ENCODE measurements around the gene PRKAR2B. TPM values are rescaled to one million over a fixed set of nuclear protein-coding genes. Genes with fewer than 3 reads are reported as not detected.

The PRKAR2B gene
- total and polyA plus RNA-seq, 2 donors (not counting 1 experiment from before 2014, with no cell fraction given) = 0.07 to 0.81 TPM

GRCh38 chr7:107203607-107204006 lies 159.1 kb downstream of the PRKAR2B start:
- no peak overlapping the region for H3K27ac Mint-ChIP-seq

DNA sequence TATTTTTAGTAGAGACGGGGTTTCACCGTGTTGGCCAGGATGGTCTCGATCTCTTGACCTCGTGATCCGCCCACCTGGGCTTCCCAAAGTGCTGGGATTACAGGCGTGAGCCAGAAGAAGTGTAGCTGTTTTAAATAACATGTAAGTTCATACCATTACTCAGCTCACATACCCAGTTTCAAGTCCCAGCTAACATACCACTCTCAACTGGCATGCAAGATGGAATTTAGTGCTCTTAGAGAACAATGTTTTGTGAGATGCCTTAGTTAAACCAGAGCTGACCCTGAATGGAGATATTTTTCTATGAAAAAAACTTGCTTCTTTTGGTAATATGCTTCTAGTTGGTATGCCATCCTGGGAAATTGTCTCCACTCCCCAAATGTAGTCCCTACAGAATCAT lies 161.6 kb downstream of the PRKAR2B start:
- Mint-ChIP-seq H3K27ac (no peak overlapping the region), H3K27me3 (no peaks in the 10 kb centered on the region), H3K4me3 (no peak overlapping the region), H3K4me1 (no peaks in the 10 kb centered on the region), H3K9me3 (ENCODE audit: insufficient read depth) (no peaks in the 10 kb centered on the region)
- TF ChIP-seq EZH2 (IDR thresholded peaks at IDR 0.05; ENCODE audit: borderline replicate concordance, insufficient read depth, low read depth, low read length, poor library complexity, severe bottlenecking) (no peak), CTCF (IDR thresholded peaks at IDR 0.05) (no peak)
- 100% methylated on average over 2 of the region's 6 CpGs for WGBS (ENCODE audit: insufficient coverage)
- POLR2A ChIA-PET = no interaction called here
- no peaks in the 10 kb centered on the region for H3K79me2 ChIP-seq (ENCODE audit: control insufficient read depth, insufficient read depth, low read length)
- H3K27ac ChIP-seq (ENCODE audit: low read length in 2 of 2) = no peak overlapping the region
- H3K9ac ChIP-seq (ENCODE audit: low read length) = no peak overlapping the region
- no peaks in the 10 kb centered on the region for H4K20me1 ChIP-seq (ENCODE audit: control insufficient read depth, insufficient read depth, low read length, poor library complexity, severe bottlenecking)
- no peak overlapping the region for H2AFZ ChIP-seq (ENCODE audit: insufficient read depth, low read depth, low read length, poor library complexity, severe bottlenecking)
- no peak overlapping the region for H3K4me3 ChIP-seq (ENCODE audit: control extremely low read depth in 1 of 5, extremely low read depth in 1 of 5, insufficient read depth in 1 of 5, low read depth in 2 of 5, low read length in 4 of 5)
- no peak for ATAC-seq (ENCODE audit: low read depth)
- H3K36me3 ChIP-seq (replicated peaks in 1 of 2; ENCODE audit: control extremely low read depth in 1 of 2, control insufficient read depth in 1 of 2, extremely low read depth in 1 of 2, insufficient read depth in 2 of 2, low read length in 1 of 2) = peaks cover 4 to 74% of the 10 kb centered on the region in 2 experiments
- H3K27me3 ChIP-seq (replicated peaks in 1 of 4; ENCODE audit: control extremely low read depth in 1 of 4, control insufficient read depth in 3 of 4, insufficient read depth in 4 of 4, low read length in 3 of 4) = no peaks in the 10 kb centered on the region
- CTCF ChIA-PET = interaction anchor here (1.6 kb wide), 1 partner anchor 58 kb away, joined by 3 read pairs; no protein-coding TSS in a partner anchor
- intact Hi-C loops (cut with micrococcal nuclease) = no loop called here
- no peaks in the 10 kb centered on the region for H3K4me1 ChIP-seq (ENCODE audit: control insufficient read depth in 2 of 2, insufficient read depth in 2 of 2, low read length in 2 of 2)
- H3K4me2 ChIP-seq (replicated peaks; ENCODE audit: low read depth, low read length, poor library complexity, severe bottlenecking) = no peak overlapping the region
- no peak for DNase-seq
- H3K9me3 ChIP-seq (ENCODE audit: control extremely low read depth in 1 of 3, control insufficient read depth in 2 of 3, insufficient read depth in 1 of 3, low read length in 2 of 3) = no peaks in the 10 kb centered on the region

More at GRCh38 chr7:107203607-107204006, 159.1 kb downstream of the PRKAR2B start:
- H3K4me2 ChIP-seq (replicated peaks; ENCODE audit: low read depth, low read length, poor library complexity, severe bottlenecking) = no peak overlapping the region
- H4K20me1 ChIP-seq (ENCODE audit: control insufficient read depth, insufficient read depth, low read length, poor library complexity, severe bottlenecking) = no peaks in the 10 kb centered on the region
- Mint-ChIP-seq H3K27me3 (no peaks in the 10 kb centered on the region), H3K4me3 (no peak overlapping the region), H3K4me1 (no peaks in the 10 kb centered on the region), H3K9me3 (ENCODE audit: insufficient read depth) (no peaks in the 10 kb centered on the region)
- no peak for DNase-seq
- no peak overlapping the region for H3K4me3 ChIP-seq (ENCODE audit: control extremely low read depth in 1 of 5, extremely low read depth in 1 of 5, insufficient read depth in 1 of 5, low read depth in 2 of 5, low read length in 4 of 5)
- intact Hi-C loops (cut with micrococcal nuclease) = loop anchor here (2.0 kb wide), 1 partner anchor 521 kb away; no protein-coding TSS in a partner anchor
- H3K27ac ChIP-seq (ENCODE audit: low read length in 2 of 2) = no peak overlapping the region
- no peaks in the 10 kb centered on the region for H3K79me2 ChIP-seq (ENCODE audit: control insufficient read depth, insufficient read depth, low read length)
- no peak overlapping the region for H3K9ac ChIP-seq (ENCODE audit: low read length)
- ChIA-PET CTCF (interaction anchor here (0.6 to 0.9 kb wide), 3 partner anchors 8 to 57 kb away, joined by 3 to 4 read pairs (median 3); no protein-coding TSS in a partner anchor), POLR2A (interaction anchor here (1.1 kb wide), 1 partner anchor 35 kb away, joined by 3 read pairs; the partner anchor contains the start of gene HBP1)
- H2AFZ ChIP-seq (ENCODE audit: insufficient read depth, low read depth, low read length, poor library complexity, severe bottlenecking) = no peak overlapping the region
- no peaks in the 10 kb centered on the region for H3K9me3 ChIP-seq (ENCODE audit: control extremely low read depth in 1 of 3, control insufficient read depth in 2 of 3, insufficient read depth in 1 of 3, low read length in 2 of 3)
- TF ChIP-seq CTCF (IDR thresholded peaks at IDR 0.05) = no peak
- TF ChIP-seq EZH2 (IDR thresholded peaks at IDR 0.05; ENCODE audit: borderline replicate concordance, insufficient read depth, low read depth, low read length, poor library complexity, severe bottlenecking) = no peak
- WGBS (ENCODE audit: insufficient coverage) = no CpG with 5 or more reads among the region's 7 CpGs
- peaks cover 9 to 77% of the 10 kb centered on the region in 2 experiments for H3K36me3 ChIP-seq (replicated peaks in 1 of 2; ENCODE audit: control extremely low read depth in 1 of 2, control insufficient read depth in 1 of 2, extremely low read depth in 1 of 2, insufficient read depth in 2 of 2, low read length in 1 of 2)
- H3K27me3 ChIP-seq (replicated peaks in 1 of 4; ENCODE audit: control extremely low read depth in 1 of 4, control insufficient read depth in 3 of 4, insufficient read depth in 4 of 4, low read length in 3 of 4) = no peaks in the 10 kb centered on the region
- H3K4me1 ChIP-seq (ENCODE audit: control insufficient read depth in 2 of 2, insufficient read depth in 2 of 2, low read length in 2 of 2) = no peaks in the 10 kb centered on the region
- no peak for ATAC-seq (ENCODE audit: low read depth)
